ENCODE data around the gene DSCAM.
A peak's percentile ranks its signal among the peaks of the same experiment; 100 is the strongest.

Gene DSCAM

GRCh38 chr21:40173816-40174215 lies 673.1 kb downstream of the DSCAM start:
- no peak for DNase-seq (ENCODE audit: low spot score)

- DNase-seq (ENCODE audit: low spot score): no peak
Measured at GRCh38 chr21:40169971-40170370, 677.0 kb downstream of the DSCAM start.

DNA sequence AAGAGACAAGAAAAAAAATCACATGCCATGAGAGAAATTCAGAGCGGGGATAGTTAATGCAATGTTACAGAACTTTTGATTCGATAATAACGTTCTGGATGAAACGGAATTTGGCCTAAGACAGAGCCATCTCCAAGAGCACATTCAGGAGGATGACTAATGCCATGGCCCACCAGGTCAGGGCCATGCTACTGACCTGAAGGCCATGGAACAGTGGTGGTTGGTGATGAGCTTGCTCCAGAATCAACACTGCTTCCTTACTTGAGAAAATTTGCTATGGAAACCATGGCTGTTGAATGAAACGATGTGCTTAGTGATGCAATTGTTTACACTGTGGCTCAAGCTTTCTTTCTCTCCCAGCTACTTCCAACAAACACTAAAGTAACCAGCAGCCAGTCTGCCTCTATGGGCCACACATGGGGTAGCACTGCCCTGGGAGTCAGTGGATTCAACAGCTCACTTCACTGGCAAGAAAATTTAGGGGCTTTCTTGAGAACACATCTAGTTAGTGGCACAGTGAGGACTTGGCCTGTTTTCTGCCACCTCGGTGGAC lies 680.6 kb downstream of the DSCAM start:
- DNase-seq (ENCODE audit: low spot score): no peak

DNA sequence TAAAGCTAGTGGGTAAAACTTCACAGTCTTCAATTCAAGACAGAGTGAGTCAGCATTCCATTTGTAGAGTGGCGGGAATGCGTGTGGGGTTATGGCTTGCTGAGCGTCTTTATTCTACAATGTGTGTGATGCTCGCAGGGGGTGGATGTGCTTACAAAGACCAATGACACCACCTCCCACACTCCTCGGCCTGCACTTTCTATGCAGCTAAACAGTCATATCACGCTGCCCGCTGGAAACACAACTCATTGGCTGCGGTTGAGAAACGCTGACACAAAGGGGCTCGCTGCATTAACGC lies 681.2 kb downstream of the DSCAM start:
- no peak for DNase-seq (ENCODE audit: low spot score)

DNA sequence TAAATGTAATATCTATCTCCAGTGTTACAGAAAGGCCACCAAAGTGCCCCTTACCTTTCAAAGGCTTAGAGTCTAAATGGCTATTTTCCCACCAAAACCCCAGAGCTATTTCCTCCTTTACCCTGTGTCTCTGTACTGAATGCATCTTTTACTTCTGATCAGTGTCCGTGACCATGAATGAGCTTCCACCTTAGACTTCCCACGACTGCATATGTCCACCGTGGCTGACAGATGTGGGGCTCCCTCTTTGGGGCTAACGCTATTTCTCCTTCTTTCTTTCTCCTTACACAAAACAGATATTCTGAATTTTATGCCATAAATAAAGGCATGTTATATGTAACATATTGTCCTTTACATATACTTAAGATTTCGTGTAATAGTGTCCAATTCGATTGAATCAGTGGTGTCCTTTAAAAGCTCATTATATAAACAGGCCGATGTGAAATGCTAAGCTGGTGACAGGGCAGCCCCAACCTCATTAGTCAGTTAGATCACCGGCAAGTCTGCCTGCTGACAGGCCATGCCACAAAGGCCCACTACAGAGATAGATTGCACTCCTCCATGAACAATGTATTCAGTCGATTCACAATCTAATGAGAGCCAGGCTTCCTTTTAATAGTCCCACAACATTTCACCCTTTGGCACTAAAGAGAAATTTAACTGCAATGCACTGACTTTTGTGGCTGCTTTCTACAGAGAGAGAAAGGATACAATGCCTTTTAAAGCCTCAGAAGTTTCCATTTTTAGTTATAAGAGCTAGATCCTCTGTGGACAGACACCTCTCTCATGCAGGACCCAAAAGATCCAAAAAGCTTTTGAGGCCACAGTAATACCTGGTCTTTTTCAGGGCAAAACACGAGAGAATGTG lies 681.8 kb downstream of the DSCAM start:
- DNase-seq (ENCODE audit: low spot score): no peak

- peak; percentile 2 for DNase-seq (ENCODE audit: low spot score)
Measured at GRCh38 chr21:40162075-40162474, 684.9 kb downstream of the DSCAM start.

DNA sequence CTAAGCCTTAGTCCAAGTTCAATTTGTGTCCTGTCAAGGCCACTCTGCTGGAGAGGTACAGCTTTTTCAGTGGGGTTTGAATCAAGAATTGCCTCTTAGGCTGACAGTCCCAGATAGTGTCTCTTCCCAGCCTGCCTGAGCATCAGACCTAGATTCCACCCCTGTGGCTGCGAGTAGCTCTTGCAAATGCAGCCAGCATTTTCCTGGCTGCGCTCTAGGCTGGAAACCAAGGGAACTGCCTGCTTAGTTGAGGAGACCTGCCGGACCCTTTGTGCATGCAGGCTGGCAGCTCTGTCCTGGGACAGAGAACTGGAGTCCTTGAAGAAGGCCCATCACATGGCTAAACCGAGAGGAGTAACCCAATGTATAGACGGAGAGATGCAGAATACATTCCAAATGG lies 686.0 kb downstream of the DSCAM start:
- no peak for DNase-seq (ENCODE audit: low spot score)

DNA sequence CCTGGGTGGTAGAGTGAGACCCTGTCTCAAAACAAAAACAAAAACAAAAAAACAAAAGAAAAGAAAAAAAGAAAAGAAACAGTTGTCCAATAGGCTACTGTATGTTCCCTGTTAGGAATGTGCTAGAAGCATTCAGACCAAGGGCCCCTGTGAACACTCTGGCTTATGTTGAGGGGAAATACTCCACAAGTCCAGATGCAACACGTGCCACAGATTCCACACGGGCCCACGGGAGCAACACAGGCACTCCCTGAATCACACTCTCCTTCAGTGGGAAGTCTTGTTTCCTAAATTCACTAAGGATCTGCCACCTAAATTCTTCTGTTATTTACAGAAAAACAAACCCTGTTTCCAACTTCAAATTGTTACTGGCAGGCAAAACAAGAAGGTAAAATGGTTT lies 688.6 kb downstream of the DSCAM start:
- no peak for DNase-seq (ENCODE audit: low spot score)

DNA sequence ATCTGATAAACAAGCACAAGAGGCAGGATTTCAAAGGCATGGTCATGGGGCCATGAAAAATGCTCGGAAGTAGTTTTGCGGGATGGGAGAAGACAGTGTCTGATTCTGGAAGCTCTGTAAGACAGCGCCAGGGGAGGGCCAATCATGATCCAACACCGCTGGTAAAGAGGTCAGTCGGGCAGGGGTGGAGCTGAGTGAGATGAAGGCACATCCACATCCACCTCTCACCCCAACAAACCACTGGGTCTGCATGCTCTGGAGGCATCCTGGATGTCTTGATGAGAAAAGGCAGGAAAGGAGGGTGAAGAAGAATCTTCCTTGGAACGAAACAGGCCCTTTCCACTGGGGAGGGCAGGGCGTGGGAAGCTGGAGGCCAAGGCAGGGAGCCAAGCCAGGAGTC lies 691.4 kb downstream of the DSCAM start:
- no peak for DNase-seq (ENCODE audit: low spot score)

DNA sequence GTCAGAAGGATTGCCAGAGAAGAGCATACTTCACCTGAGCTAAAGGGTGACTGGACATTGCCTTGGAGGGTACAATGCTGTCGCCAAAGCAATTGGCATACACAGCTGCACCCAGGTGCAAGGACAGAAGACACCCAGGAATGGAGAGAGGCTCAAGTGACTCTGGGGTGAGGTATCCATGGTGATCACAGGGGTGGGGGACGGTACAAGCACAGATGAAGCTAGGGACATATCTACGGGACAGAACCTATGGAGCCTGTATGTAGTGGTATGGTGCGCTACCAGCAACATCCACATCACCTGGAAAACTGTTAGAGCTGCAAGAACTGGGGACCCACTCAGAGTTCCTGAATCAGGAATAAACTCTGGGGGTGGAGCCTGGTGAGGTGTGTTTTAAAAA lies 693.6 kb downstream of the DSCAM start:
- DNase-seq (ENCODE audit: low spot score): no peak

- no peak for DNase-seq (ENCODE audit: low spot score)
Measured at GRCh38 chr21:40152476-40152875, 694.5 kb downstream of the DSCAM start.

DNA sequence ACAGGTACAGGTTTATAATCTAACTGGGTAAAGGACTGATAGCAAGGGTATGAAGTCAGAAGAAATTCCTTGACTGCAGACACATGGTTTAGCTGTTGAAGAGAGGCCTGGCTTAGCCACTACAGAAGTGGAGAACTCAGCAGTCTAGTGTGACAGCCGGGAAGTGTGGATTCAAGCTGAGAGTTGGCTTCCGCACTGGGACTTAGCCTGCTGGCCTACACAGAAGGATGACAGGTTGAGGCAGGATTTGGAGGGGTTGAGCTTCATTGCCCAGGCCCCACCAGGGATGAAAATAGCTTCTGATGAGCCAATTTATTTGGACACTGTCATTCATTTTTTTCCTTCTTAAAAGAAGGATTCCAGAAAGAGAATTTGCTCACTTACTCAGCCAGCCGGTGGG lies 695.3 kb downstream of the DSCAM start:
- no peak for DNase-seq (ENCODE audit: low spot score)

GRCh38 chr21:40146216-40146837 lies 700.6 kb downstream of the DSCAM start:
- DNase-seq (ENCODE audit: low spot score): peak; percentile 11

DNA sequence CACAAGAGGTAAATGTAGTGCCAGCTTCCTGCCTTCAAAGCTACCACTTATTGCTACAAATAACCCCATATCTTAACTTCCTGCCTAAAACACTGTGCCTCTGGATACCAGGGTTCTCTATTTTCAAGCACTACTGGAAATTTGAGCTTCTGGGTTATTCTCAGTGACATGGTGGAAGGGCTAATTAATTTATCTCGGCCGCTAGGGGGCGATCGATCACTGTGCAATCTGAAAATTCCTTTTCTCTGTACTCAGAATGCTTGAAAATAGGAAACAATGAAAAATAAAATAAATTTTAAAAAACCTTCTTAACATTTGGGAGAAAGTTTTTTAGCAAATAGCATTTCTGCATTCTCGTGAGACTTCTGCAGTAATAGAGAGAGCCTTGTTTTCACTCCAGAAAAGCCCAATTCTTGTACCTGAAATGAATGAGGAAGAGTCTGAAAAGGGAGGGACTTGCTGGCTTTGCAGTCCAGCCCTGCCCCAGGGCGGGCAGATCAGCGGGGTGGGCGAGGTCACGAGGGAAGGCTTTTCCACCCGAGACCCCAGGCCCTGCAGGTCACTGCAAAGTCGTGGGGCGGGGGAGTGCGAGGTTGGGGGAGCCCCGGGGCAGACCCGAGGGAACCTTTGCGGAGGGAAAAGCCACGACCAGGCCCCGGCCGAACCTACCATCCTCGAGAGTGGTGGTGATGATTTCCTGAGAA lies 703.0 kb downstream of the DSCAM start:
- peak; percentile 51 for DNase-seq (ENCODE audit: low spot score)

DNA sequence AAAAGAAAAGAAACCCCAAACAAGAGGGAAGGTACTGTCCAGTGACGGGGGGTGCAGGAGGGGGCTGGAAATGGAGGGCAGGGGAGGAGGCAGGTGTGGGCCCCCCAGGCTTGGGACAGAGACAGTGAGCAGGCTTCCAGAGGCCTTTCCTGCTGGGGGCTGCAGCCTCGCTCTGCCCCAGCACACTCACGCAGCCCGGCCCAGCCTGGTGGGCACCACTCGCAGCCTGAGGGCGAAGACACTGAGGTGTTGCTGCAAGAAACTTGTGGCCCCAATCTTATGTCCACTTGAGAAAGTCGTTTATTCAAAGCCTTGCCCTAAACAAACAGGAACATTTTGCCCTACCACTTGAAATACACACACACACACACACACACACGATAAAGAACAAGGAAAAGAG lies 705.3 kb downstream of the DSCAM start:
- DNase-seq (ENCODE audit: low spot score): no peak

- no peak for DNase-seq (ENCODE audit: low spot score)
Measured at GRCh38 chr21:40140675-40141074, 706.3 kb downstream of the DSCAM start.

GRCh38 chr21:40139636-40140035 lies 707.3 kb downstream of the DSCAM start:
- DNase-seq (ENCODE audit: low spot score): no peak

GRCh38 chr21:40136571-40136970 lies 710.4 kb downstream of the DSCAM start:
- no peak for DNase-seq (ENCODE audit: low spot score)

DNA sequence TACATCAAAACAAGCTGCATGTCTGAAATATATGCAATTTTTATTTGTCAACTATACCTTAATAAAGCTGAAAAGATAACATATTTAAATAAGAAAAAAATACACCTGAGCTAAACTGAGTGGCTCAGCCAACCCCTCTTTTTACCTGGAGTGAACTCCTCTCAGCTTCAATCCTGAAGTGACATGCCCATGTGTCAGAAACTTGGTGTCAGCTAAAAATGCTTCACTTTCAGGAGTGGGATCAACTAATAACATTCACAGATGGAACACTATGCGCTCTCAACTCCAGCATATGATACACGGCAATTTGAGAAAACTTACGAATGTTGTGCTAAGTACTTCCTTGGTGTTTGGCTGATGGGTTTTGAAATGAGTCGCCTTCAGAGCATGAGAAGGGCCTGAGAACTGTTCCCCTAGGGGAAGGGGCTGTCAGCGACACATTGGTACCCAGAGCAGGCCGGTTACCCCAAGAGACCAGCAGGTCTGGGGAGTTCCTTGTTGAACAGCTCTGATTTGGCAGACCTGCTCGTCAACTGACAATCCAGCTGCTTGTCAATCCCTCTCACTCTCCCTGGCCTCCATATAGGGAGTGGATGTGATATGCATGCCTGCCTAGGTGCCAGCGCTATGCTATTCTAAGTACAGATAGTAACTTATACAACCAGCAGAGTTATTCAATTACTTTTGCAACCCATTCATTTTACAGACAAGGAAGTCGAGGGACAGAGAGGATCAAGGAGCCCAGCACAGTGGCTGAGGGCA lies 712.0 kb downstream of the DSCAM start:
- no peak for DNase-seq (ENCODE audit: low spot score)

- DNase-seq (ENCODE audit: low spot score): no peak
Measured at GRCh38 chr21:40130476-40130875, 716.5 kb downstream of the DSCAM start.

DNA sequence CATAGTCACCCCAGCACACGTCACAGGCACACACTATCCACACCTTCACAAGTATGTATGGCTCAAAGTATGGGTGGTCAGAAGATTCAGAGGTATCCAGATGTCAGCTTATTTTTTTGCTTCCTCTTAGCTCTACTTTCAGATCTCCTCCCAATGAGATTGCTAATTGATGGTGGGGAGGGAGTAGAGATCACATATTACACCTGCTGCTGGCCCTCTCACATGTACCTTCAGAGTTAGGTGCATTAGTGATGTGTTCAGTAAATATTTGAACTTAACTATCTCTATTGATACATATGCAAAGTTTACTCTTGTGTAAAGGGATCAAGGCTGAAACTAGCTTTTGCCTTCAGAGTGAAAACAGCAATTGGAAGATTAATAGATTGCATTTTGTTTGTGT lies 717.1 kb downstream of the DSCAM start:
- no peak for DNase-seq (ENCODE audit: low spot score)

- DNase-seq (ENCODE audit: low spot score): no peak
Measured at GRCh38 chr21:40128891-40129290, 718.1 kb downstream of the DSCAM start.

Measured in kidney tubule cell (primary cell).